HG03066 (cell line): ENCODE measurements around the gene MEX3D.
"Not testable (repeated sequence)": the region's sequence is repeated elsewhere in the genome, so short reads cannot be mapped to it uniquely, and the experiment has no call there.

Experiments used
- ATAC-seq: cut with Tn5 transposase; IDR thresholded peaks from one replicate; pipeline ENCODE4 v1.9.1; 2021; ENCODE audit warnings: low read depth; ENCODE audit not compliant: unreplicated experiment

The MEX3D gene

GRCh38 chr19:1540365-1540925, 27.7 kb downstream of the MEX3D start:
- ATAC-seq = no peak

- ATAC-seq = not testable (repeated sequence)
Observed at GRCh38 chr19:1539749-1540148, 28.4 kb downstream of the MEX3D start.

- no peak for ATAC-seq
Observed at GRCh38 chr19:1538978-1539377, 29.1 kb downstream of the MEX3D start.

GRCh38 chr19:1535699-1536098, 32.4 kb downstream of the MEX3D start:
- ATAC-seq = not testable (repeated sequence)

GRCh38 chr19:1534972-1535371, 33.2 kb downstream of the MEX3D start:
- ATAC-seq = no peak

- ATAC-seq = no peak
Observed at GRCh38 chr19:1533510-1534150, 34.5 kb downstream of the MEX3D start.

GRCh38 chr19:1532003-1532402, 36.1 kb downstream of the MEX3D start:
- ATAC-seq = no peak

- ATAC-seq = no peak
Observed at GRCh38 chr19:1531587-1531986, 36.5 kb downstream of the MEX3D start.

- ATAC-seq = not testable (repeated sequence)
Observed at GRCh38 chr19:1530856-1531255, 37.3 kb downstream of the MEX3D start.

- ATAC-seq = no peak
Observed at GRCh38 chr19:1529430-1529816, 38.7 kb downstream of the MEX3D start.

- no peak for ATAC-seq
Observed at GRCh38 chr19:1528596-1529429, 39.3 kb downstream of the MEX3D start.

- no peak for ATAC-seq
Observed at GRCh38 chr19:1527650-1528309, 40.3 kb downstream of the MEX3D start.

- no peak for ATAC-seq
Observed at GRCh38 chr19:1526979-1527649, 41.0 kb downstream of the MEX3D start.

- no peak for ATAC-seq
Observed at GRCh38 chr19:1526066-1526778, 41.9 kb downstream of the MEX3D start.

GRCh38 chr19:1525343-1525742, 42.8 kb downstream of the MEX3D start:
- ATAC-seq = no peak

- ATAC-seq = no peak
Observed at GRCh38 chr19:1524972-1525325, 43.2 kb downstream of the MEX3D start.

- ATAC-seq = no peak
Observed at GRCh38 chr19:1524287-1524971, 43.7 kb downstream of the MEX3D start.

- no peak for ATAC-seq
Observed at GRCh38 chr19:1523412-1524286, 44.5 kb downstream of the MEX3D start, which contains the start of gene PLK5. TSS of gene PLK5 (plus strand) at chr19:1524077. CDS start at chr19:1526997, 2,920 bp downstream.
